HepG2 (cell line): ENCODE data around the gene CCDC30. TPM values are rescaled to one million over a fixed set of nuclear protein-coding genes. Genes with fewer than 3 reads are reported as not detected.
A peak's percentile ranks its signal among the peaks of the same experiment; 100 is the strongest.

ENCODE experiments used
- ATM ChIP-seq: fragments of 450-650 bp; IDR thresholded peaks from 2 replicates; pipeline ENCODE4 v1.7.1; 2017; ENCODE audit warnings: mild to moderate bottlenecking, borderline replicate concordance
- CC2D1A ChIP-seq: sonication (generic); formaldehyde crosslinking; IDR thresholded peaks from 2 replicates; pipeline ENCODE4 v1.8.1; 2023; ENCODE audit warnings: mild to moderate bottlenecking, missing genetic modification reagents
- GLMP ChIP-seq: sonication (generic); formaldehyde crosslinking; IDR thresholded peaks from 2 replicates; pipeline ENCODE4 v1.9.0; 2021; ENCODE audit warnings: missing genetic modification reagents, mild to moderate bottlenecking, borderline replicate concordance
- IRF2 ChIP-seq: IDR thresholded peaks from 2 replicates; pipeline ENCODE4 v1.6.1; 2018; ENCODE audit warnings: missing genetic modification reagents, missing compliant biosample characterization
- NRL ChIP-seq: sonication (generic); formaldehyde crosslinking; IDR thresholded peaks from 2 replicates; pipeline ENCODE4 v1.5.0; 2020; ENCODE audit warnings: missing genetic modification reagents, mild to moderate bottlenecking, moderate library complexity, borderline replicate concordance
- PHB2 ChIP-seq: fragments of 450-650 bp; IDR thresholded peaks from 2 replicates; pipeline ENCODE4 v1.6.1; 2018; ENCODE audit not compliant: partially characterized antibody
- PHF20 ChIP-seq: sonication (generic); formaldehyde crosslinking; IDR thresholded peaks from 2 replicates; pipeline ENCODE4 v1.5.0; 2020; ENCODE audit warnings: mild to moderate bottlenecking, missing genetic modification reagents
- PRPF4 ChIP-seq: fragments of 200-400 bp; formaldehyde crosslinking; IDR thresholded peaks from 2 replicates; pipeline ENCODE4 v1.6.1; 2016; ENCODE audit warnings: low read length, low read depth; ENCODE audit not compliant: poor library complexity, severe bottlenecking
- RBM39 ChIP-seq: fragments of 200-400 bp; formaldehyde crosslinking; IDR thresholded peaks from one replicate; pipeline ENCODE4 v1.6.1; 2018; ENCODE audit warnings: antibody characterized with exemption, mild to moderate bottlenecking, low read depth, low read length; ENCODE audit not compliant: poor library complexity, severe bottlenecking
- UBTF ChIP-seq: sonication (generic); formaldehyde crosslinking; IDR thresholded peaks from 2 replicates; pipeline ENCODE4 v1.4.0; 2020; ENCODE audit warnings: mild to moderate bottlenecking, missing genetic modification reagents
- ZMAT5 ChIP-seq: sonication (generic); formaldehyde crosslinking; IDR thresholded peaks from 2 replicates; pipeline ENCODE4 v1.5.0; 2020; ENCODE audit warnings: mild to moderate bottlenecking, low read depth, missing genetic modification reagents, borderline replicate concordance
- ZNF205 ChIP-seq: IDR thresholded peaks from 2 replicates; pipeline ENCODE4 v1.6.1; 2018; ENCODE audit warnings: missing biosample characterization, missing genetic modification reagents
- ZNF782 ChIP-seq: sonication (generic); formaldehyde crosslinking; IDR thresholded peaks from 2 replicates; pipeline ENCODE4 v1.4.0; 2020; ENCODE audit warnings: missing genetic modification reagents, mild to moderate bottlenecking, borderline replicate concordance
- ZNF792 ChIP-seq: IDR thresholded peaks from 2 replicates; pipeline ENCODE4 v1.6.1; 2016
- polyA plus RNA-seq, 8 experiments: library from polyadenylated mRNA; depleted of rRNA in 3 of 8; stranded (reverse) in 7 of 8; unstranded in 1 of 8; fragments of >200 nt; fragmentation: Illumina TruSeq in 4 of 8; extraction: Trizol in 4 of 8; gene quantifications; 2 replicates each; pipeline versions ENCODE4 v1.2.1 to v1.2.3, GENCODE V29; 2011 to 2016; ENCODE audit warnings: low read depth in 4 of 8, missing spikeins in 1 of 8, mixed read lengths in 1 of 8; ENCODE audit not compliant: insufficient read depth in 1 of 8
- total RNA-seq, 5 experiments: library from RNA; depleted of rRNA; stranded (reverse); fragments of >200 nt; fragmentation: Illumina TruSeq; extraction: Trizol; gene quantifications; 2 replicates each; pipeline ENCODE4 v1.2.3, GENCODE V29; 2016; ENCODE audit warnings: low read depth in 1 of 5
- TF ChIP-seq, protein P1 (sequence below): sonication (generic); formaldehyde crosslinking; IDR thresholded peaks from 2 replicates; pipeline ENCODE4 v1.4.0; 2020; ENCODE audit warnings: mild to moderate bottlenecking, missing genetic modification reagents
- TF ChIP-seq, protein P2 (sequence below): sonication (generic); formaldehyde crosslinking; IDR thresholded peaks from 2 replicates; pipeline ENCODE4 v1.8.1; 2023; ENCODE audit warnings: mild to moderate bottlenecking, moderate library complexity, missing genetic modification reagents

CCDC30 gene
- total and polyA plus RNA-seq, 2 of the 13 experiments (the other 11 are each of a cell fraction or from before 2014, with no cell fraction given), result 0.25 to 0.77 TPM

DNA sequence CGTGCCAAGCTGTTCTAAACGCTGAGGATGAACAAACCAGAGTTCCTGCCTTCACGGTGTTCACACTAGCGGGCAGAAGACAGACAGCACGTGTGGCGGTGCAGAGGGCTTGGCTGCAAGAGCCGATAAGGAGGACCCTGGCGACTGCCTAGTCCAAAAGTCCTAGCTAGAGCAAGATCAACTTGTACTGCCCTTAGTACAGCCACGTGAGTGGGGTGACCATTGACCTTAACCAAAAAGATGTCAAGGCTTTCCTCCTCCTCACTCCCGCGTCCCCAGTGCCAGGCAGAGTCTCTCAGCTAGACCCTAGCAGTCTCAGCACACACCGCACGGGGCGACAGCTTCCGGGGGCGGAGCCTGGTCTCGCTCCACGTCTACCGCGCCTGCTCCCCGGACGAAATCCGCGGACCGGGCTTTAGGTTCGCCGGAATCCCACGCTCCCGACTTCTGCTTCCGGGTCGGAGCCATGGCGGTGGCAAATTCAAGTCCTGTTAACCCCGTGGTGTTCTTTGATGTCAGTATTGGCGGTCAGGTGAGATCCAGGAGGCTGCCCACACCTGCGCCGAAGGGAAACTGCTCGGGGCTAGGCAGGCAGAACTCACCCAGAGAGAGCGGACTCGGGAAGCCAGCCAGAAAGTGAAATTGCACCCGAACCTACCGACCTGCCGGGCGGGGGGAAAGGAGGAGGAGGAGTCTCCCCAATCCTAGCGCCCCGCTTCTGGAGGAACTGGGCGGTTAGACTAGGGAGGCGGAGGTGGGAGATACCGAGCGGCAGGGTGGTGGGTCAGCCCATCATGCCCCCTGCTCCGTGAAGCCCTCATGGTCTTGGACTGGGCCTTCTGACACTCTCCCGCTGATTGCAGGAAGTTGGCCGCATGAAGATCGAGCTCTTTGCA, 195.1 kb downstream of the CCDC30 start, which contains the start of gene PPIH (continued):
- TF ChIP-seq, protein P1, sequence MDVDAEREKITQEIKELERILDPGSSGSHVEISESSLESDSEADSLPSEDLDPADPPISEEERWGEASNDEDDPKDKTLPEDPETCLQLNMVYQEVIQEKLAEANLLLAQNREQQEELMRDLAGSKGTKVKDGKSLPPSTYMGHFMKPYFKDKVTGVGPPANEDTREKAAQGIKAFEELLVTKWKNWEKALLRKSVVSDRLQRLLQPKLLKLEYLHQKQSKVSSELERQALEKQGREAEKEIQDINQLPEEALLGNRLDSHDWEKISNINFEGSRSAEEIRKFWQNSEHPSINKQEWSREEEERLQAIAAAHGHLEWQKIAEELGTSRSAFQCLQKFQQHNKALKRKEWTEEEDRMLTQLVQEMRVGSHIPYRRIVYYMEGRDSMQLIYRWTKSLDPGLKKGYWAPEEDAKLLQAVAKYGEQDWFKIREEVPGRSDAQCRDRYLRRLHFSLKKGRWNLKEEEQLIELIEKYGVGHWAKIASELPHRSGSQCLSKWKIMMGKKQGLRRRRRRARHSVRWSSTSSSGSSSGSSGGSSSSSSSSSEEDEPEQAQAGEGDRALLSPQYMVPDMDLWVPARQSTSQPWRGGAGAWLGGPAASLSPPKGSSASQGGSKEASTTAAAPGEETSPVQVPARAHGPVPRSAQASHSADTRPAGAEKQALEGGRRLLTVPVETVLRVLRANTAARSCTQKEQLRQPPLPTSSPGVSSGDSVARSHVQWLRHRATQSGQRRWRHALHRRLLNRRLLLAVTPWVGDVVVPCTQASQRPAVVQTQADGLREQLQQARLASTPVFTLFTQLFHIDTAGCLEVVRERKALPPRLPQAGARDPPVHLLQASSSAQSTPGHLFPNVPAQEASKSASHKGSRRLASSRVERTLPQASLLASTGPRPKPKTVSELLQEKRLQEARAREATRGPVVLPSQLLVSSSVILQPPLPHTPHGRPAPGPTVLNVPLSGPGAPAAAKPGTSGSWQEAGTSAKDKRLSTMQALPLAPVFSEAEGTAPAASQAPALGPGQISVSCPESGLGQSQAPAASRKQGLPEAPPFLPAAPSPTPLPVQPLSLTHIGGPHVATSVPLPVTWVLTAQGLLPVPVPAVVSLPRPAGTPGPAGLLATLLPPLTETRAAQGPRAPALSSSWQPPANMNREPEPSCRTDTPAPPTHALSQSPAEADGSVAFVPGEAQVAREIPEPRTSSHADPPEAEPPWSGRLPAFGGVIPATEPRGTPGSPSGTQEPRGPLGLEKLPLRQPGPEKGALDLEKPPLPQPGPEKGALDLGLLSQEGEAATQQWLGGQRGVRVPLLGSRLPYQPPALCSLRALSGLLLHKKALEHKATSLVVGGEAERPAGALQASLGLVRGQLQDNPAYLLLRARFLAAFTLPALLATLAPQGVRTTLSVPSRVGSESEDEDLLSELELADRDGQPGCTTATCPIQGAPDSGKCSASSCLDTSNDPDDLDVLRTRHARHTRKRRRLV (CRISPR knock-in tag), result no peak
- TF ChIP-seq PRPF4, result no peak
- TF ChIP-seq ZMAT5 (CRISPR knock-in tag), result no peak
- TF ChIP-seq ZNF205 (CRISPR knock-in tag), result peak; percentile 20; the same call in 1 of the 2 replicates
- TF ChIP-seq GLMP (CRISPR knock-in tag), result no peak
- TF ChIP-seq UBTF (CRISPR knock-in tag), result peak; percentile 75; the same call in 1 of the 2 replicates
- TF ChIP-seq, protein P2, sequence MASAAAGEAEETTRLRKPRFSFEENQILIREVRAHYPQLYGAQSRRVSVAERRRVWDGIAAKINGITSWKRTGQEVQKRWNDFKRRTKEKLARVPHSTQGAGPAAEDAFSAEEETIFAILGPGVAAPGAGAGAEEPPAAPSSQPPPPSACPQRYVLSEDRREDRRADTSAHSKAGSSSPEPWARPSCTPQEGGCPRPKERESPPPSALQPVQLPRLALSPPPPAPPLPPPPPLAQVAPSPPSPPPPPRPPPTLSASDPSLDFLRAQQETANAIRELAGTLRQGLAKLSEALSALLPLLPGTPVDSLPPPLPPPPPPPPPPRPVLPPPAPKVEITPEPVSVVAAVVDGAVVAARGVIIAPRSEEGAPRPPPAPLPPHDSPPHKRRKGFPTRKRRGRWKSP, result peak; percentile 91
- 0 out of 2 replicates have a peak, but pooled peaks have one; percentile 39 for TF ChIP-seq CC2D1A (CRISPR knock-in tag)
- TF ChIP-seq ATM, result no peak
- peak; percentile 95 for TF ChIP-seq PHF20 (CRISPR knock-in tag)
- TF ChIP-seq PHB2, result no peak
- TF ChIP-seq ZNF792, result peak; percentile 80; the same call in 1 of the 2 replicates
- peak; percentile 81 for TF ChIP-seq IRF2 (CRISPR knock-in tag)
- peak; percentile 79 for TF ChIP-seq RBM39
- peak; percentile 71; the same call in 1 of the 2 replicates for TF ChIP-seq NRL (CRISPR knock-in tag)
- TF ChIP-seq ZNF782, result no peak; the same call in 1 of the 2 replicates
